Small intestine (tissue), 7 donors: ENCODE measurements around the gene ZNF280A. TPM values are rescaled to one million over a fixed set of nuclear protein-coding genes. Genes with fewer than 3 reads are reported as not detected.
A peak's percentile ranks its signal among the peaks of the same experiment; 100 is the strongest.
"Not testable (repeated sequence)": the region's sequence is repeated elsewhere in the genome, so short reads cannot be mapped to it uniquely, and the experiment has no call there.

Source experiments
- DNase-seq, 2 donors: peaks; one replicate each; pipeline versions ENCODE4 v3.0.0 to v3.0.0-alpha.2; 2013
- FAIRE-seq: peaks from 2 replicates; lab custom pipeline; 2012; peaks lifted over from hg19 to GRCh38; lab: Jason Lieb, UNC
- H3K27ac ChIP-seq, 3 donors: one replicate each; pipeline ENCODE4 v1.5.1; 2013; ENCODE audit warnings: low read length in 2 of 3, mild to moderate bottlenecking in 2 of 3, control low read depth in 1 of 3, inconsistent platforms in 1 of 3, low read depth in 1 of 3, moderate library complexity in 1 of 3
- H3K27me3 ChIP-seq, 3 donors: one replicate each; pipeline ENCODE4 v1.6.1; 2013; ENCODE audit warnings: low read length in 3 of 3, inconsistent platforms in 1 of 3; ENCODE audit not compliant: control insufficient read depth in 3 of 3, insufficient read depth in 3 of 3
- H3K36me3 ChIP-seq, 3 donors: one replicate each; pipeline ENCODE4 v1.6.1; 2013; ENCODE audit warnings: low read length in 3 of 3, inconsistent platforms in 1 of 3, low read depth in 1 of 3, mild to moderate bottlenecking in 1 of 3, moderate library complexity in 1 of 3; ENCODE audit not compliant: control insufficient read depth in 3 of 3, insufficient read depth in 2 of 3
- H3K4me1 ChIP-seq, 3 donors: one replicate each; pipeline ENCODE4 v1.6.1; 2013; ENCODE audit warnings: low read length in 2 of 3, inconsistent platforms in 1 of 3, low read depth in 1 of 3, mild to moderate bottlenecking in 1 of 3, moderate library complexity in 1 of 3; ENCODE audit not compliant: control insufficient read depth in 3 of 3, insufficient read depth in 2 of 3
- H3K4me3 ChIP-seq, 3 donors: one replicate each; pipeline ENCODE4 v1.5.1; 2013; ENCODE audit warnings: low read length in 3 of 3, control low read depth in 1 of 3, inconsistent platforms in 1 of 3, low read depth in 1 of 3, mild to moderate bottlenecking in 1 of 3, moderate library complexity in 1 of 3
- H3K9me3 ChIP-seq, 2 donors: one replicate each; pipeline ENCODE4 v1.6.1; 2013; ENCODE audit warnings: low read depth in 1 of 2, low read length in 1 of 2; ENCODE audit not compliant: control insufficient read depth in 2 of 2, insufficient read depth in 1 of 2
- WGBS, 3 donors: extraction: QIAGEN DNeasy Blood & Tissue Kit; methylation state at CpG; one replicate each; pipeline ENCODE4 v1.1.7; 2013; 5-methylcytosine and 5-hydroxymethylcytosine counted together
- polyA plus RNA-seq, 4 donors: library from polyadenylated mRNA; stranded (reverse) in 3 of 4; unstranded in 1 of 4; fragments of 200-250 nt in 3 of 4; fragments of 120-200 nt in 1 of 4; gene quantifications; one replicate each; pipeline versions ENCODE4 v1.2.1 to v1.2.3, GENCODE V29; 2013
- donor health status: healthy with polysubstance abuse.
- donor health status: control.
- donor health status: control.
- donor health status: Bipolar disorder and iron deficiency.
- donor health status: healthy.

Gene ZNF280A
- polyA plus RNA-seq, 4 donors: not detected

DNA sequence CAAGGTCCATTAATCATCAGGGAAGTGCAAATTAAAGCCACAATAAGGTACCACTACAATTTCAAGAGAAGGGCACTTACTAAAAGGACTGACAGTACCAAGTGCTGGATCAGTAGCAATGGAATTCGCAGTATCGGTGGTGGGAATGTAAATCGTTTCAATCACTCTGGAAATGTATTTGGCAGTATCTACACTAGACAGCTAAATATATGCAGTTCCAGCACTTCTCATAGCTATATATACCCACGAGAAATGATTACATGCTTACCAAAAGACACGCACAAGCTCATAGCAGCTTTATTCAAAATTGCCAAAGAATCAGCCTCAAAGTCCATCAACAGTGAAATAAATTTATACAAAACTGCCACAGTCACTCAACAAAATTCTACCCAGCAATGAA, 7.1 kb downstream of the ZNF280A start:
- Histone ChIP-seq H3K9me3 (peaks cover 0 to 3% of the 10 kb centered on the region in 2 donors), H3K36me3 (no peaks in the 10 kb centered on the region), H3K4me3 (no peak overlapping the region), H3K4me1 (peaks cover 0 to 3% (median 0%) of the 10 kb centered on the region in 3 donors), H3K27ac (no peak overlapping the region), H3K27me3 (peaks cover 0 to 2% (median 0%) of the 10 kb centered on the region in 3 donors)
- WGBS, 3 donors: 76 to 79% (median 76%) methylated on average over 5 of the region's 5 CpGs
- FAIRE-seq (no peak), DNase-seq (no peak)

- 93 to 95% (median 94%) methylated on average over 7 of the region's 7 CpGs for WGBS, 3 donors
- FAIRE-seq, H3K9me3 ChIP-seq, H3K4me3 ChIP-seq, H3K36me3 ChIP-seq, H3K27me3 ChIP-seq, H3K27ac ChIP-seq, H3K4me1 ChIP-seq, DNase-seq: not testable (repeated sequence)
These were observed 9.2 kb downstream of the ZNF280A start for GRCh38 chr22:22510833-22511232.

DNA sequence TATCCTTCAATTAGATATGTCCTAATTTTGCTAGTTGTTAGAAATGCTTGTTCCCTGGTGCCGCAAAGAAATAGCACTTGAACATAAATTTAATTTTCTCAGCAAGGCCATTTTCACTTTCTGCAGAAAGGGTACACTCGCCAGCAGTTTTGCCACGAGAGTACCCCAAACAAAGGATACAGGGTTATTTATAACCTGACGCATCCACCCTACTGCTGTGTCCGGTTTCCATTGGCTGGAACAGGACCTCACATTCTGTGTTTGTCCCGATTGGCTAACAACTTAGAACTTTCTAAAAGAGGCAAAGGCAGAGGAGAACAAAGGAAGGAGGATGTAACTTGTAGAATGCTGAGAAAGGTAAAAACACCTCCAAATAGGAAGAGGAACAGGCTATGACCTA, 10.2 kb downstream of the ZNF280A start:
- not testable (repeated sequence) for H3K4me3 ChIP-seq, H3K27ac ChIP-seq, H3K9me3 ChIP-seq, H3K4me1 ChIP-seq, DNase-seq, FAIRE-seq, H3K36me3 ChIP-seq, H3K27me3 ChIP-seq
- WGBS, 3 donors: 94 to 97% (median 96%) methylated on average over 6 of the region's 6 CpGs

DNA sequence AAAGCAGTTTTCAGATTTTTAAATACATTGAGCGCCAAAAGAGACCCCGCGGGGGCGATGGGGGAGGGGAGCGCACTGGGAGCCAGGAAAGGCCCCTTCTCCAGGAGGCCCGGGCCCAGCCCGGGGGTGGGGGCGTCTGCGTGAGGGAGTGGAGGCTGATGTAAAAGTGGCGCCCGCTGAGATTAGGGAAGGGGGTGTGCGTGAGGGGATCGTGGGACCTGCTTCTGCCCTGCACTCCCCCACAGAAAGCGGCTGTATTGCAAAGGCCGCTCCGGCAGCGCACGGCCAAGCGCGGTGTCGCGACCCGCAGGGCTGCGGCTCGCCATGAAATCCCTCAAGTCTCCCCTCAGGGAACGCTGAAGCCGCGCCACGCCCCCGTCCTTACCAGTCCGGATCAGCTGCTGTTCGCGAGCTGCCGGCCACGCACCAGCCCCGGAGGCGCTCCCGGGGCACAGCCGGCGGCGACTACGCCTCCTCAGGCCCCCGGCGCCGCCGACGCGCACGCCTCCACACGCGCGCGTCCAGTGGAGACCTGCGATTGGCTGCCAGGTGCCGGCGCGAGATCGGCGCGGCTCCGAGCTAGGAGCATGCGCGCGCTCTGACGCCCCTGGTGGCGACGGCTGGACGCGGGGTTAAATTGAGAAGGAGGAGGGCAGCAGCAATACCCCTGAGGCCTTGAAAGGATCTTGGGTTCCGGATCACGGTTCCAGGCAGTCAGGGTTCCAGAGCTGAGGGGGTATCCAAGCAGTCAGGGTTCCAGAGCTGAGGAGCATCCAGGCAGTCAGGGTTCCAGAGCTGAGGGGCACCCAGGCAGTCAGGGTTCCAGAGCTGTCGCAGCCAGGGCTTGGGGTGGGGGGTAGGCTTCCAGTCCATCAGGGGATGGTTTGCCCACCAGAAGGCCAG, 11.5 kb downstream of the ZNF280A start, which contains the start of gene ZNF280B:
ZNF280B (minus strand) TSS at position 469 of the 903 bp plus-strand sequence. CDS start 19,344 bp downstream, outside the sequence.
- Histone ChIP-seq H3K9me3 (peaks cover 0 to 3% of the 10 kb centered on the region in 2 donors), H3K27ac (no peak within 1 kb of the TSS), H3K4me1 (peaks cover 0 to 3% (median 0%) of the 10 kb centered on the region in 3 donors), H3K36me3 (no peaks in the 10 kb centered on the region), H3K4me3 (peak within 1 kb of the TSS; percentile 60 to 73 (median 70)), H3K27me3 (no peaks in the 10 kb centered on the region)
- peak; percentile 69 to 91 for DNase-seq
- 2 to 3% (median 2%) methylated on average over 61 to 72 of the region's 72 CpGs for WGBS, 3 donors
- no peak for FAIRE-seq

DNA sequence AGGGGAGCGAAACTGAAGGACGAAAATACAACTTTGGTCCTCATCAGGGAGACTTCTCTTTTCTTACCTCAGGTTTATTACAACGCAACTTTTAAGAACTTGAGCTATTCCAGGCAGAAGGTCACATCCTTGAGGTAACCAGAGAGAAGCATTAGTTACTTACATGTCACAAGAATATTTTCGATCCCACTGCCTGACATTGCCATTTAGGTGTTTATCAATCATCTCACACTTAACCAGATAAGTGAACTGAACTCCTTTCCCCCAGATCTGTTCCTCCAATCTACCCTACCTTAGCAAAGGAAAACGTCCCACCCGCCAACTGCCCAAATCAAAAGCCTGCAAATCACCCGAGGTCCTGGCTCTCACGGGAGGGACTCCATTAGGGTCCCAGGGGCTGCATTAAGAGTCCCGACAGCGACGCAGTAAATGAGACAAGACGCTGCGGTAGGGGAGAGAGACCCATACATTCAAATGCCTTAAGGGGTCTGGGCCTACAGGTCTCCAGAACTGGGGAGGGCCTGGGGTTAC, 12.3 kb downstream of the ZNF280A start:
- peak overlapping the region; percentile 60 to 73 (median 70) for H3K4me3 ChIP-seq
- H3K9me3 ChIP-seq: peaks cover 0 to 3% of the 10 kb centered on the region in 2 donors
- H3K4me1 ChIP-seq: peaks cover 0 to 3% (median 0%) of the 10 kb centered on the region in 3 donors
- no peaks in the 10 kb centered on the region for H3K27me3 ChIP-seq
- no peak for FAIRE-seq
- DNase-seq: peak in 1 of 2 donors; percentile 17
- H3K27ac ChIP-seq: no peak overlapping the region
- H3K36me3 ChIP-seq: no peaks in the 10 kb centered on the region
- 35 to 38% (median 38%) methylated on average over 13 of the region's 13 CpGs for WGBS, 3 donors

GRCh38 chr22:22506736-22507135, 13.3 kb downstream of the ZNF280A start:
- Histone ChIP-seq H3K4me1 (peaks cover 0 to 3% (median 0%) of the 10 kb centered on the region in 3 donors), H3K36me3 (no peaks in the 10 kb centered on the region), H3K27me3 (no peaks in the 10 kb centered on the region), H3K9me3 (peaks cover 0 to 3% of the 10 kb centered on the region in 2 donors), H3K27ac (no peak overlapping the region), H3K4me3 (no peak overlapping the region)
- FAIRE-seq (no peak), DNase-seq (peak in 1 of 2 donors; percentile 12)
- WGBS, 3 donors: 94 to 100% (median 100%) methylated on average over 1 of the region's 1 CpG

DNA sequence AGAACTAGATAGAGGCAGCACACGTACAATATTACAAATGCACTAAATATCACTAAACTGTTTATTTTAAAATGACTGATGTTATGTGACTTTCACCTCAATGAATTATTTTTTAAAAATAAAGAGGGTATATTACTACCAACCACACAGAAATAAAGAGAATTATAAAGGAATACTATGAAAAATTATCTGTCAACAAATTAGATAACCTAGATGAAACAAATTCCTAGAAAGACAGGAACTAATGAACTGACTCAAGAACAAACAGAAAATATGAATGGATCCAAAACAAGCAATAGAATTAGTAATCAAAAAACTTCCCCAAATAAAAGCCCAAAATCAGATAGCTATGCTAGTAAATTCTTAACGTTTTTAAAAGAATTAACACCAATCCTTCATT, 21.8 kb downstream of the ZNF280A start:
- Histone ChIP-seq H3K27ac (no peak overlapping the region), H3K36me3 (no peaks in the 10 kb centered on the region), H3K4me3 (no peak overlapping the region), H3K4me1 (no peaks in the 10 kb centered on the region), H3K9me3 (no peaks in the 10 kb centered on the region), H3K27me3 (no peaks in the 10 kb centered on the region)
- FAIRE-seq (no peak), DNase-seq (no peak)
- WGBS, 3 donors: 83 to 85% (median 83%) methylated on average over 2 of the region's 2 CpGs

DNA sequence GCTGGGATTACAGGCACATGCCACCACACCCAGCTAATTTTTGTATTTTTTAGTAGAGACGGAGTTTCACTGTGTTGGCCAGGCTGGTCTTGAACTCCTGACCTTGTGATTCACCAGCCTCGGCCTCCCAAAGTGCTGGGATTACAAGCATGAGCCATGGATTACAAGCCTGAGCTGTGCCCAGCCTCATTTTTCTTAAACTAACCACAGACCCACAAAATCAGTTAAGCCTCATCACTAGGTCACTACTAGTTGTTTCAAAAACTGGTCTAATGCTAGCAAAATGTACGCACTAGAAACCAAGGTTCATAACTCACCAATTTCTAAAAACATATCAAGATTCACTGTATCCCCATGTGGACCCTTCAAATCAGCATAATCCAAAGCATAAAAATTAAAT, 28.5 kb downstream of the ZNF280A start:
- not testable (repeated sequence) for H3K36me3 ChIP-seq, FAIRE-seq, H3K9me3 ChIP-seq, H3K4me3 ChIP-seq, H3K27me3 ChIP-seq, DNase-seq, H3K4me1 ChIP-seq, H3K27ac ChIP-seq
- WGBS, 3 donors: 95 to 96% (median 96%) methylated on average over 3 of the region's 3 CpGs
